ENCODE measurements around the gene ZNF592.

Gene ZNF592, protein sequence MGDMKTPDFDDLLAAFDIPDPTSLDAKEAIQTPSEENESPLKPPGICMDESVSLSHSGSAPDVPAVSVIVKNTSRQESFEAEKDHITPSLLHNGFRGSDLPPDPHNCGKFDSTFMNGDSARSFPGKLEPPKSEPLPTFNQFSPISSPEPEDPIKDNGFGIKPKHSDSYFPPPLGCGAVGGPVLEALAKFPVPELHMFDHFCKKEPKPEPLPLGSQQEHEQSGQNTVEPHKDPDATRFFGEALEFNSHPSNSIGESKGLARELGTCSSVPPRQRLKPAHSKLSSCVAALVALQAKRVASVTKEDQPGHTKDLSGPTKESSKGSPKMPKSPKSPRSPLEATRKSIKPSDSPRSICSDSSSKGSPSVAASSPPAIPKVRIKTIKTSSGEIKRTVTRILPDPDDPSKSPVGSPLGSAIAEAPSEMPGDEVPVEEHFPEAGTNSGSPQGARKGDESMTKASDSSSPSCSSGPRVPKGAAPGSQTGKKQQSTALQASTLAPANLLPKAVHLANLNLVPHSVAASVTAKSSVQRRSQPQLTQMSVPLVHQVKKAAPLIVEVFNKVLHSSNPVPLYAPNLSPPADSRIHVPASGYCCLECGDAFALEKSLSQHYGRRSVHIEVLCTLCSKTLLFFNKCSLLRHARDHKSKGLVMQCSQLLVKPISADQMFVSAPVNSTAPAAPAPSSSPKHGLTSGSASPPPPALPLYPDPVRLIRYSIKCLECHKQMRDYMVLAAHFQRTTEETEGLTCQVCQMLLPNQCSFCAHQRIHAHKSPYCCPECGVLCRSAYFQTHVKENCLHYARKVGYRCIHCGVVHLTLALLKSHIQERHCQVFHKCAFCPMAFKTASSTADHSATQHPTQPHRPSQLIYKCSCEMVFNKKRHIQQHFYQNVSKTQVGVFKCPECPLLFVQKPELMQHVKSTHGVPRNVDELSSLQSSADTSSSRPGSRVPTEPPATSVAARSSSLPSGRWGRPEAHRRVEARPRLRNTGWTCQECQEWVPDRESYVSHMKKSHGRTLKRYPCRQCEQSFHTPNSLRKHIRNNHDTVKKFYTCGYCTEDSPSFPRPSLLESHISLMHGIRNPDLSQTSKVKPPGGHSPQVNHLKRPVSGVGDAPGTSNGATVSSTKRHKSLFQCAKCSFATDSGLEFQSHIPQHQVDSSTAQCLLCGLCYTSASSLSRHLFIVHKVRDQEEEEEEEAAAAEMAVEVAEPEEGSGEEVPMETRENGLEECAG (N-terminal part only)

DNA sequence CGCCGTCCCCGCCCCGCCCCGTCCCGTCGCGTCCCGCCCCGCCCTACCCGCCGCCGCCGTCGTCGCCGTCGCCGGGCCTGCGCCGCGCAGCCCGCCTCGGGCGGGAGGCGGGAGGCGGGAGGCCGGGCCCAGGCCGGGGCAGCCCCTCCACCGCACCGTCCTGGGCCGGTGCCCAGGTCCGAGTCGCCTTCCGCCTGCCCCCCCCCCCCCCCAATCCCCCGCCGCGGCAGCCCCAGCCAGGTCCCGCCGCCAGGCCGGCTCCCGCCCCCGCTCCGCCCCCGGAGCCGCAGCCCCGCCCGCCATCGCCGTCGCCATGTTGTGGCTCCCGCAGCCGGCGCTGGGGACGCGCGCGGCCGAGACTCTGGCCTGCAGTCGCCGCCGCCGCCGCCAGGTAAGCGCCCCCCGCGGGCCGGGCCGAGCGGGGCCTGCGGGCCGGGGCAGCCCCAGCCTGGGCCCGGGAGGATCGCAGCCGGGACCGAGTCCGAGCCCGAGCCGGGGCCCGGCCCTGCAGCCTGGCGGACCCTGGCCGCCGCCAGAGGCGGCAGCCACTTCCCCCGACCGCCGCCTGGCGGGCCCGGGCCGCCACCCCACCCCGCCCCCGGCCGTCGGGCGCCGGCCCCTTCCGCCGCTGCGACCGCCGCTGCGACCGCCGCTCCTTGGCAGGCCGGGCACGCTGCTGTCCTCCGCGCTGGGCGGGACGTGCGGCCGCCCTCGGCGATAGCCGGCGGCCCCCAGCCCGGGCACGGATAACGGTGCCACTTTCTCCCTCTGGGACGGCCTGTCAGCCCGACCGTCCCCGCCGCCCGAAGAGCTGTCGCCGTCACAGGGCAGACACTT, at the start of gene ZNF592:
TSS of gene ZNF592 (plus strand) at position 319 of the 837 bp plus-strand sequence. CDS start 34,084 bp downstream, outside the sequence.
- H3K4me3 Mint-ChIP-seq, result peak within 1 kb of the TSS; percentile 98
- no peaks in the 10 kb centered on the region for H3K9me3 Mint-ChIP-seq
- peak; percentile 65 for ATAC-seq (replicated peaks; ENCODE audit: extremely low read depth, poor library complexity, severe bottlenecking)
- H3K27ac Mint-ChIP-seq (ENCODE audit: low read depth), result peak within 1 kb of the TSS; percentile 99
- peak; percentile 65 to 68 for DNase-seq (ENCODE audit: low spot score in 2 of 2)
- H3K36me3 Mint-ChIP-seq (ENCODE audit: insufficient read depth), result peaks cover 23% of the 10 kb centered on the region
- H3K4me1 Mint-ChIP-seq, result peaks cover 63% of the 10 kb centered on the region
- H3K27me3 Mint-ChIP-seq, result no peaks in the 10 kb centered on the region

DNA sequence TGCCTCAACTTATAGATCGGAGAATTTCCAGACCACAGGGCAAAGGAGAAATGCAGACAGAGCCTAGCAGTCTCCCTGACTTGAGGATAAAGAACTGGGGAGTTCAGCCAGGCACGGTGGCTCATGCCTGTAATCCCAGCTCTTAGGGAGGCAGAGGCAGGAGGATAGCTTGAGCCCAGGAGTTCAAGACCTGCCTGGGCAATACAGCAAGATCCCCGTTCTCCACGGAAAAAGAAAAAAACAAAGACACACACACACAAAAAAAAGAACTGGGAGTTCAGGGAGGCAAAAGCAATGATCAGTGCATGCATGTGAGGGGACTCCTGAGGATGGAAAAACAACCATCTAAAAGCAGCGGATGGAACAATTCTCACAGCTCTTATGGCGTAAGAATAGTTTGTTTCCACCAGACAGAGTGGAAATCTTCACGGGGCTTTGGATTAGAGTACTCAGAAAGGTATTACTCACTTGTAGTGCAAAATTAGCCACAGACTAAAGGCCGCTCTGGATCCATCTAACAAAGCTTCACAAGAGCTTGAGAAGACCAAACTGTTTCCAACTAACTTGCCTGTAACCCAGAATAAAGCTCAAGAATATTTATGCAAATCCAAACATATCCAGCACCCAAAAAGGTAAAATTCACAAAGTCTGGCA, 48.7 kb upstream of the ZNF592 start:
- Mint-ChIP-seq H3K36me3 (ENCODE audit: insufficient read depth) (peaks cover 9% of the 10 kb centered on the region), H3K9me3 (no peaks in the 10 kb centered on the region), H3K4me3 (no peak overlapping the region), H3K27ac (ENCODE audit: low read depth) (no peak overlapping the region), H3K27me3 (no peaks in the 10 kb centered on the region), H3K4me1 (peaks cover 62% of the 10 kb centered on the region)
- no peak for DNase-seq (ENCODE audit: low spot score in 2 of 2)
- no peak for ATAC-seq (replicated peaks; ENCODE audit: extremely low read depth, poor library complexity, severe bottlenecking)

DNA sequence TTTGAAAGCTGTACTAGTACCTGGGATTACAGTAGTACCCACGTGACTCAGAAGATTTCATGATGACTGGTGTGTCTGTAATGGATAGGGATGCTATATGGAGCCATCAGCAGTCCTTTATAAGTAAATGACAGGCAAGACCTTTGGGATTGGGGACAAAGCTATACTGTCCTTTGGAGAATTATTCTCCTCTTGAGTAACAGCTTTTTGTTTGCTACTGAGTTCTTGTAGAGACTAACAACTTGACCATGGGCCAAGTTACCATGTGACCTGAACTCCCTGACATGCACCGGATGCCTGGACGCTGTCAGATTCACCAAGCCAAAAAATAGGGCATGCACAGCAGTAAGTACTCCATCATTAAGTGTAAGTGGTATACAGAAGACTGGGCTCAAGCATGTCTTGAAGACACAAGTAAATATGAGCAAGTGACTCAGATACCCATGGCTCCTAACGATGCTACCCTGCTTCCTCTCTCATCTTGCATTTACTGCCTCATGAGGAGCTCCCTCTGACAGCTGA, 45.4 kb upstream of the ZNF592 start:
- Mint-ChIP-seq H3K27me3 (no peaks in the 10 kb centered on the region), H3K4me3 (no peak overlapping the region), H3K4me1 (peaks cover 76% of the 10 kb centered on the region), H3K36me3 (ENCODE audit: insufficient read depth) (peaks cover 10% of the 10 kb centered on the region), H3K27ac (ENCODE audit: low read depth) (no peak overlapping the region), H3K9me3 (no peaks in the 10 kb centered on the region)
- no peak for DNase-seq (ENCODE audit: low spot score in 2 of 2)
- no peak for ATAC-seq (replicated peaks; ENCODE audit: extremely low read depth, poor library complexity, severe bottlenecking)

DNA sequence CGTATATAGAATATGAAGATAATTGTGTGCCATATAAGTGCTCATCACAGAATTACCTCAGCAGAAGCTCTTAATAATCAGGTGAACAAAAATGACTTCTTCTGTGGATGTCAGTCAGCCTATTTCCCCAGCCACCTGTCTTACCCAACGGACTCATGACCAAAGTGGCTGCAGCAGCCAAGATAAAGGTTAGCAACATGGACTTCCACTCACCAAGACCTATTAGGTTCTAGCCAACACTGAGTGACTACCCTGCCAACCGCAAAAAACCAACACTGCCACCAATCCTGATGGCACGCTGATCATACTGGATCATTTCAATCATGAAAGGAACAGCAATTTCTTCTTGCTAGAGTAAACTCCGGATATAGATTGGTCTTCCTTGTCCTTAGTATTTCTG, 44.6 kb upstream of the ZNF592 start:
- H3K27ac Mint-ChIP-seq (ENCODE audit: low read depth), result no peak overlapping the region
- H3K4me3 Mint-ChIP-seq, result no peak overlapping the region
- ATAC-seq (replicated peaks; ENCODE audit: extremely low read depth, poor library complexity, severe bottlenecking) (no peak), DNase-seq (ENCODE audit: low spot score in 2 of 2) (no peak)
- H3K36me3 Mint-ChIP-seq (ENCODE audit: insufficient read depth), result peaks cover 18% of the 10 kb centered on the region
- no peaks in the 10 kb centered on the region for H3K27me3 Mint-ChIP-seq
- H3K9me3 Mint-ChIP-seq, result no peaks in the 10 kb centered on the region
- H3K4me1 Mint-ChIP-seq, result peaks cover 77% of the 10 kb centered on the region

DNA sequence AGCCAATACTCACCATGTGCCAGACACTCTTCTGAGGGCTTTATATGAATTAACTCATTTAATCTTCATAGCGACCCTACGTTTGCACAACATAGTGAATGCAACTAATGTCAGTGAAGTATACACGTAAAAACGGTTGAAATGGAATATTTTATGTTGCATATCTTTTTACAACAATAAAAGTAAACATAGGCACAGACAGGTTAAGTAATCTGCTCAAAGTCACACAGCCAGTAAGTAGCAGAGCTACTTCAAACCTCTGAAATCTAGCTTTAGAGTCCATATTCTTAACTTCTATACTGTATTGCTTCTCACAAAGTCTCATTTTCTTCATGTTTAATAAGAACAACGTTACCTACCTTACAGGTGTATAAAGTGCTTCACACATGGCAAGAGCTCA, 34.0 kb upstream of the ZNF592 start:
- Mint-ChIP-seq H3K4me3 (peak overlapping the region; percentile 95), H3K27me3 (no peaks in the 10 kb centered on the region), H3K27ac (ENCODE audit: low read depth) (no peak overlapping the region), H3K4me1 (peaks cover 34% of the 10 kb centered on the region), H3K9me3 (no peaks in the 10 kb centered on the region), H3K36me3 (ENCODE audit: insufficient read depth) (peaks cover 29% of the 10 kb centered on the region)
- ATAC-seq (replicated peaks; ENCODE audit: extremely low read depth, poor library complexity, severe bottlenecking), result no peak
- DNase-seq (ENCODE audit: low spot score in 2 of 2), result no peak

DNA sequence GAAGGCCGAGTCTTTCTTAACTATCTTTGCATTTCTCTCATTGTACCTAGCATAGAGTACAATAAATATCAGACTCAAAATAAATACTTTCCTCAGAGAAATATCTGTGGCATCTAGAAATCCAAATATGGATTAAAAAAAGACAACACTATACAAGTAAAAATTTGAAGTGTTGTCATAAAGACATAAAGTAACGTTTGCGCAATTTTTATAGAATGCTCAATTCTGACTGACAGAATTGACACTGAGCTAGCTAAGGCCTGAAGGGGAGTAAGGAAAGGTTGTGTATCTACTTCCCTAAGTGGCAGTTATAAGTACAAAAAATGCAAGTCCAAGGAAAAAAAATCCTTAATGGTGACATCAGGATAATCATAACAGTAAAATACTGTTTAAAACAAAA, 33.6 kb upstream of the ZNF592 start:
- peaks cover 34% of the 10 kb centered on the region for H3K4me1 Mint-ChIP-seq

DNA sequence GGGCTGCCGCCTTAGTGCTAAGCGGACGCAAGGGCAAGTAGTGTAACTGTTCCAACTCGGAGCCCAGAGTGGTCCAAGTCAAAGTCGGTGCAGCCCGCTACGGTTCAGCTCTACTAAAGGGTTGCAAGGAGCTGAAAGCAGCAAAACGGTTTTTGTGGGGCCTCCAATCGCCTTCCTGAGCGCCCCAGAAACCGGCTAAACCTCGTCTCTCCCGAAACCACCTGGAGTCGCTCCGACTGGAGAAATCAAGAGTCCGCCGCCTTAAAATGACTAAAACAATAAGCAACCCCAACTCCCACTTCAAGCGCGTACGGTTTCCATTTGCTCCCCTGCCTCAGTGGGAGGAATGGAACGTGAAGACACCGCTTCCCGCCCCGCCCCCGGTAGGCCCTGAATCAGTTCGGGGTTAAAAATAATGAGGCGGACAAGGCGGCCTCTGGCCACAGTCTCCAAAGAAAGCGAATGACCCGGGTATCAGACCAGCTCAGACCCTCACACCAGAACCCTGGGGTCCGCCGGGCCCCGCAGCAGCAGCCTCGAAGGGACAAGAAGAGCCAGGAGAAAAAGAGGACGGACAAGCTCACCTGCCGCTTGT, 32.9 kb upstream of the ZNF592 start:
- no peak for ATAC-seq (replicated peaks; ENCODE audit: extremely low read depth, poor library complexity, severe bottlenecking)
- peaks cover 34% of the 10 kb centered on the region for H3K4me1 Mint-ChIP-seq

More for the DNA sequence above, 33.6 kb upstream of the ZNF592 start:
- H3K27me3 Mint-ChIP-seq, result no peaks in the 10 kb centered on the region
- no peak for ATAC-seq (replicated peaks; ENCODE audit: extremely low read depth, poor library complexity, severe bottlenecking)
- peak overlapping the region; percentile 95 for H3K27ac Mint-ChIP-seq (ENCODE audit: low read depth)
- H3K36me3 Mint-ChIP-seq (ENCODE audit: insufficient read depth), result peaks cover 26% of the 10 kb centered on the region
- DNase-seq (ENCODE audit: low spot score in 2 of 2), result no peak
- no peaks in the 10 kb centered on the region for H3K9me3 Mint-ChIP-seq
- peak overlapping the region; percentile 95 for H3K4me3 Mint-ChIP-seq

DNA sequence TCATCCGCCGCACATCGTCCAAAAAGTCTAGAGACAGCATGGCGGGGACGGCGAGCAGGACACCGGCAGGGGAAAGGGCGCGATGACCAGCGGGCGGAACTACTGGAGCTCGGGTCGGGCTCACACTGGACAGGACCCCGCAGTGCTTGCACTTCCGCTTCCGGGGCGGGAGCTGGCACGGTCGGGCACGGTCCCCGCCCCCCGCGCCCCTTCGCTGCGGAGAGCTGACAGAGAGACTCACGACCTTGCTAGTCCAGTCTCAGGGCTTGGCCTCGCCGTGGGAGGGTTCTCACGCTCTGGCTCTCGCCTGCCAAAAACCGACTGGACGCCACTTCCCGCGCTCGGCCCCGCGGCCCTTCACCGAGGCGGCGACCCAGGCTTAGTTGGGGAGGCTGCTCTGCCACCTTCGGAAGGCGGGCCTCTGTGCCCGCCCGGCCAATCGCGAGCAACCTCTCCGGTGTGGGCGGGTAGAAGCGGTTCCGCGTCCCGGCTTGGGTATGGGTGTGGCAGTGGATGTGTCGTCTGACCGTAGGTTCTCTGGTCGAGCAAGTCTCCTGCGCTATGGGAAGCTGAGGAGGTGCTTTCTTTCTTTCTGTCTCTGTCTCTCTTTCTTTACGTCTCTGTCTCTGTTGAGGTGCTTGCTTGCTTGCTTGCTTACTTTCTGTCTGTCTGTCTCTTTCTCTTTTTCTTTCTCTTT, 32.2 kb upstream of the ZNF592 start, which contains the start of gene SEC11A:
TSS of gene SEC11A (minus strand) at position 104 of the 697 bp plus-strand sequence. CDS start at position 40, 64 bp downstream.
- Mint-ChIP-seq H3K27me3 (no peaks in the 10 kb centered on the region), H3K36me3 (ENCODE audit: insufficient read depth) (peaks cover 19% of the 10 kb centered on the region), H3K27ac (ENCODE audit: low read depth) (peak within 1 kb of the TSS; percentile 95), H3K4me3 (peak within 1 kb of the TSS; percentile 95), H3K4me1 (peaks cover 37% of the 10 kb centered on the region), H3K9me3 (no peaks in the 10 kb centered on the region)
- peak; percentile 96 for ATAC-seq (replicated peaks; ENCODE audit: extremely low read depth, poor library complexity, severe bottlenecking)
- DNase-seq (ENCODE audit: low spot score in 2 of 2), result peak; percentile 85

More for the DNA sequence above, 32.9 kb upstream of the ZNF592 start:
- H3K27ac Mint-ChIP-seq (ENCODE audit: low read depth), result peak overlapping the region; percentile 95
- H3K27me3 Mint-ChIP-seq, result no peaks in the 10 kb centered on the region
- DNase-seq (ENCODE audit: low spot score in 2 of 2), result peak in 1 of 2 donors; percentile 19
- peaks cover 22% of the 10 kb centered on the region for H3K36me3 Mint-ChIP-seq (ENCODE audit: insufficient read depth)
- no peaks in the 10 kb centered on the region for H3K9me3 Mint-ChIP-seq
- H3K4me3 Mint-ChIP-seq, result peak overlapping the region; percentile 95

DNA sequence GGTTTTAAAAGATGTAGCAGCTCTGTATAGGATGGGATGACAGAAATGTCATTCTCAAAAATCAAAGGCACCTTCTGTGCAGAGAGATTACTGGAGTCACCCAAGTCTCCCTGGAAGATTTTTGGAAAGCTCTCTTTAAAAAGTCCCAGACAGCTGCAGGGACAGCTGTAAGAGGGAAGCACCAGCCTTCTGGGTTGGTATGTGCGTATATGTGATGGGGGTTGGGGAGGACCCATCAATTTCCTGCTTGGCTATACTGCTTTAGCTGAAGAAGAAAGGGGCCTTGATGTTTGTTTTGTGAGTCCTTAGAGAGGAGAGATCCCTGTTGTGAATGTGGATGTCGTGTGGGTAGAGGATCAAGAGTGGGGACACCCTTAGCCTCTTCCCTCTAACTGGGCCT, 27.0 kb upstream of the ZNF592 start:
- ATAC-seq (replicated peaks; ENCODE audit: extremely low read depth, poor library complexity, severe bottlenecking), result no peak
- Mint-ChIP-seq H3K4me3 (no peak overlapping the region), H3K27ac (ENCODE audit: low read depth) (peak overlapping the region; percentile 26), H3K36me3 (ENCODE audit: insufficient read depth) (peaks cover 5% of the 10 kb centered on the region), H3K9me3 (no peaks in the 10 kb centered on the region), H3K4me1 (peaks cover 47% of the 10 kb centered on the region), H3K27me3 (no peaks in the 10 kb centered on the region)
- no peak for DNase-seq (ENCODE audit: low spot score in 2 of 2)

DNA sequence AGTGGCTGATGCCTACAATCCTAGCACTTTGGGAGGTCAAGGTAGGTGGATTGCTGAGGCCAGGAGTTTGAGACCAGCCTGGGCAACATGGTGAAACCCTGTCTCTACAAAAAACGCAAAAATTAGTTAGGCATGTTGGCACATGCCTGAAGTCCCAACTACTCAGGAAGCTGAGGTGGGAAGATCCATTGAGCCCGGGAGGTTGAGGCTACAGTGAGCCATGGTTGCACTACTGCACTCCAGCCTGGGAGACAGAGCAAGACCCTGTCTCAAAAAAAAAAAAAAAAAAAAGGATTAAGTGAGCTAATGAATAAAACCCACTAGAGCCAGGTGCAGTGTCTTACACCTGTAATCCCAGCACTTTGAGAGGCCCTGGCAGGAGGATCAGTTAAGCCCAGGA, 25.8 kb upstream of the ZNF592 start:
- Mint-ChIP-seq H3K36me3 (ENCODE audit: insufficient read depth) (no peaks in the 10 kb centered on the region), H3K27ac (ENCODE audit: low read depth) (no peak overlapping the region), H3K9me3 (no peaks in the 10 kb centered on the region), H3K4me1 (peaks cover 44% of the 10 kb centered on the region), H3K4me3 (no peak overlapping the region), H3K27me3 (no peaks in the 10 kb centered on the region)
- ATAC-seq (replicated peaks; ENCODE audit: extremely low read depth, poor library complexity, severe bottlenecking) (no peak), DNase-seq (ENCODE audit: low spot score in 2 of 2) (no peak)
